Measurements from ENCODE around the gene LPAR4.
"Not testable (repeated sequence)": the region's sequence is repeated elsewhere in the genome, so short reads cannot be mapped to it uniquely, and the experiment has no call there.

LPAR4 gene, protein sequence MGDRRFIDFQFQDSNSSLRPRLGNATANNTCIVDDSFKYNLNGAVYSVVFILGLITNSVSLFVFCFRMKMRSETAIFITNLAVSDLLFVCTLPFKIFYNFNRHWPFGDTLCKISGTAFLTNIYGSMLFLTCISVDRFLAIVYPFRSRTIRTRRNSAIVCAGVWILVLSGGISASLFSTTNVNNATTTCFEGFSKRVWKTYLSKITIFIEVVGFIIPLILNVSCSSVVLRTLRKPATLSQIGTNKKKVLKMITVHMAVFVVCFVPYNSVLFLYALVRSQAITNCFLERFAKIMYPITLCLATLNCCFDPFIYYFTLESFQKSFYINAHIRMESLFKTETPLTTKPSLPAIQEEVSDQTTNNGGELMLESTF

DNA sequence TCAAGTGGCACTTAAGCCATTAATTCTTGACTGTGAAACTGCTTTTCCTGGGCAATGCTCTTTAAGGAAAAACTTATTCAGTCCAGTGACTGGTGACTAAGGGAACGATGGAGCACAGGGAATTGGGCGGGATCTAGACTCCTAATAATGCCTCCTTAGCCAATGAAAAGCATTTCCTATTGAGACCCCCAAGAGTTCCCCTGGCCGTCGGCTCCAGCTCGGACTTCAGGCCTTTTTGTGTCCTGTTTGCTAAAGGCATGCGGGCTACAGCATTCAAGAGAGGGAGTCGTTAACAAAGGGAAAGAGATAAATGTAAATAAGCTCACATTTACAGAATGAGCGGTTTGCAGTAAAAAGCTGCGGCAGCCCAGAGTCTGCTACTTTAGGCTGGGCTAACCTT, at the start of gene LPAR4:
TSS of gene LPAR4 (plus strand) at position 232 of the 400 bp plus-strand sequence. CDS start 7,150 bp downstream, outside the sequence.
- DNase-seq (ENCODE audit: low spot score) = no peak

GRCh38 chrX:78706071-78706470, 41.4 kb upstream of the LPAR4 start:
- DNase-seq (ENCODE audit: low spot score) = no peak

DNA sequence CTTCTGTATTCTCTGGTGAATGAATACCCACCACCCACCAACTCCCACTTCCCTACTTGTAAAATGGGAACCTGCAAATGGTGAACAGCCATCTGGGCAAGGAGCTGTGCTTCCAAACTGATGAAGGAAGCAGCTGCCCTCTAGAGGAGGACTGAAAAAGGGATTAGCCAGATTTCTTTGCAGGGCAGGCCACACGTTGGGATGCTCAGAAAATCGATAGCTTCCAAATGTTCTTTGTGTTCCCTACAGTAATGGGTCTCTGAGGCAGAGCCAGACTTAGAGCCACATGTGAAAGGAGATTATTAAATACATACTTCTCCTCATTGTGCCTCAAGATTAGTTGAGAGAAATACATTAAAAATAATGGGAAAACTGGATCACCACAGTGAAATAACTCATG, 39.3 kb upstream of the LPAR4 start:
- no peak for DNase-seq (ENCODE audit: low spot score)

GRCh38 chrX:78708816-78709215, 38.7 kb upstream of the LPAR4 start:
- DNase-seq (ENCODE audit: low spot score) = no peak

GRCh38 chrX:78710171-78710570, 37.3 kb upstream of the LPAR4 start:
- DNase-seq (ENCODE audit: low spot score) = no peak

GRCh38 chrX:78712336-78712735, 35.2 kb upstream of the LPAR4 start:
- DNase-seq (ENCODE audit: low spot score) = no peak

DNA sequence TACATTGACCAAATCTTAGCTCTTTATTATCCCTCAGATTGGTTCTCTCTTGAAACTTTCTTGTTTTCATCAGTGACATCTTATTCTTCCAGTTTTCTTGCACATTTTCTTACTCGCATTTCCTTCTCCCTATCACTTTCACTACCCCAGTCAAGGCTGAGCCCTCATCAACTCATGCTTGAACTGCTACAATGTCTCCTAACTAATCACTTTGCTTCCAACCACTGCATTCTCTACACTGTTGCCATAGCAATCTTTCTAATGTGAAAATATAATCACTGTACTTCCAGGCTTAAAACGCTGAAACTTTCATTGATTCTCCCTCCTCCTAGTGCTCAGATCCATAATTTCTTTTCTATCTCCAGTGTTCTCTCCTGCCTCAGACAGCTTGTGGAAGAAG, 22.2 kb upstream of the LPAR4 start:
- no peak for DNase-seq (ENCODE audit: low spot score)

GRCh38 chrX:78746496-78746895, 1.0 kb upstream of the LPAR4 start:
- no peak for DNase-seq (ENCODE audit: low spot score)

- DNase-seq (ENCODE audit: low spot score) = no peak
Measured at GRCh38 chrX:78747971-78748370, 451 bp downstream of the LPAR4 start.

DNA sequence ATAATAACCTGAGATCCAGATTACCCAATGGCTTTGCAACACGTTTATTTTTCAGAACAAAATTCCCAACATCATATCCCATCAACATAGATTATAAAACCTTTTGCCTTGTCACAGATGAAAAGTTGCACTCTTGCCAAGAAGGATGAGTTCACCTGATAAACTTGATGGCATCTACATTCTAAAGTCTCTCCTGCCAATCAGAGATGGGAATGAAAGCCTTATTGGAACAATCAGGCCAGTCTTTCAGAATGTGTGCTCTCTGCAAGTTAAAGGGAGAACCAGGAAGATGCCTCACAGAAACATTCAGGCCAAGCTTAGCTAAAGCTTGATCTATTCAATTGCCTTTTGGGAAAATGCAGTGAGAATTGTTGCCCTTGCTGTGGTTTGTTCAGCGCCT, 1.3 kb downstream of the LPAR4 start:
- DNase-seq (ENCODE audit: low spot score) = no peak

- no peak for DNase-seq (ENCODE audit: low spot score)
Measured at GRCh38 chrX:78753571-78753970, 6.1 kb downstream of the LPAR4 start.

DNA sequence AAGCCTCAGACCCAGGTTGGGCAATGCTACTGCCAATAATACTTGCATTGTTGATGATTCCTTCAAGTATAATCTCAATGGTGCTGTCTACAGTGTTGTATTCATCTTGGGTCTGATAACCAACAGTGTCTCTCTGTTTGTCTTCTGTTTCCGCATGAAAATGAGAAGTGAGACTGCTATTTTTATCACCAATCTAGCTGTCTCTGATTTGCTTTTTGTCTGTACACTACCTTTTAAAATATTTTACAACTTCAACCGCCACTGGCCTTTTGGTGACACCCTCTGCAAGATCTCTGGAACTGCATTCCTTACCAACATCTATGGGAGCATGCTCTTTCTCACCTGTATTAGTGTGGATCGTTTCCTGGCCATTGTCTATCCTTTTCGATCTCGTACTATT, 7.4 kb downstream of the LPAR4 start:
- no peak for DNase-seq (ENCODE audit: low spot score)

GRCh38 chrX:78759081-78759480, 11.6 kb downstream of the LPAR4 start:
- DNase-seq (ENCODE audit: low spot score) = no peak

GRCh38 chrX:78769101-78769755, 21.7 kb downstream of the LPAR4 start:
- DNase-seq (ENCODE audit: low spot score) = no peak

DNA sequence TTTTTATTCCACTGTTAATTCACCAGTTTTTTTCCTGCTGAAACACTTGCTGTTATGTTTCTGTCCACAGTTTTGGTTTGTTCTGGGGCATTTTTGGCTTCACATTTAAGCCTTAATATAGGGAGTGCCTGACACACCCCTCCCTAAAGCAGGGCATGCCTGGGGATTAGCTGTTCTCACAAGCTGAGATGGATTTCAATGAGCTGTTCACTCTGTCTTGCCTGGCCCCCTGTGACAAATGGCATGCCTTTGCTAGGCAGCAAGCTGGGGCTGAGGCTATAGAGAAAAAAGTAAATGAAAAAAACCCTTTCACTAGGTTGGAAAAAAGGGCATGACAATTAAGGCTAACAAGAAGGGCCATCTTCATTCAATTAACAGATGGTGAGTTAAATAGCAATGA, 22.4 kb downstream of the LPAR4 start:
- DNase-seq (ENCODE audit: low spot score) = no peak

DNA sequence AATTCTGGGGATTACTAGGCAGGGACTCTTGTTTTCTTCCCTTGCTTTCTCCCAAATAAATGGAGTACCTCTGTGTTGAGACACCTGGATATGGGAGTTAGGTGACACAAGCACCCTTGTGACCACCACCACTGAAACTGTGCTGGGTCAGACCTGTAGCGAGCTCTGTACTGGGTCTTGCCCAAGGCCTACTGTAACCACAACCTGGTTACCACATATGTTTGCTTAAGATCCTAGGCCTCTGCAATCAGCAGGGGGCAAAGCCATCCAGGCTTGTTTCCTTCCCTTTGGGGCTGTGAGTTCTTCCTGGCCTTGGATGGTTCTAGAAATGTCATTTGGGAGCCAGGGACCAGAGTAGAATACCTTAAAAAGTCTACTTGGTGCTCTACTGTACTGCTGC, 49.4 kb downstream of the LPAR4 start:
- DNase-seq (ENCODE audit: low spot score) = no peak

- DNase-seq (ENCODE audit: low spot score) = no peak
Measured at GRCh38 chrX:78800114-78800513, 52.6 kb downstream of the LPAR4 start.

GRCh38 chrX:78800694-78801093, 53.2 kb downstream of the LPAR4 start:
- no peak for DNase-seq (ENCODE audit: low spot score)

GRCh38 chrX:78801522-78801921, 54.0 kb downstream of the LPAR4 start:
- no peak for DNase-seq (ENCODE audit: low spot score)

DNA sequence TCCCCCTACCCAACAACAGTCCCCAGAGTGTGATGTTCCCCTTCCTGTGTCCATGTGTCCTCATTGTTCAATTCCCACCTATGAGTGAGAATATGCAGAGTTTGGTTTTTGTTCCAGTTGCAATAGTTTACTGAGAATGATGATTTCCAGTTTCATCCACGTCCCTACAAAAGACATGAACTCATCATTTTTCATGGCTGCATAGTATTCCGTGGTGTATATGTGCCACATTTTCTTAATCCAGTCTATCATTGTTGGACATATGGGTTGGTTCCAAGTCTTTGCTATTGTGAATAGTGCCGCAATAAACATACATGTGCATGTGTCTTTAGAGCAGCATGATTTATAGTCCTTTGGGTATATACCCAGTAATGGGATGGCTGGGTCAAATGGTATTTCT, 55.0 kb downstream of the LPAR4 start:
- DNase-seq (ENCODE audit: low spot score) = not testable (repeated sequence)
